Measurements from ENCODE around the gene WDR70. TPM values are rescaled to one million over a fixed set of nuclear protein-coding genes. Genes with fewer than 3 reads are reported as not detected.
"Not testable (repeated sequence)": the region's sequence is repeated elsewhere in the genome, so short reads cannot be mapped to it uniquely, and the experiment has no call there.

The WDR70 gene
- polyA plus RNA-seq, 12 donors: 19.9 to 41.3 (median 33.6) TPM; not detected in 1

DNA sequence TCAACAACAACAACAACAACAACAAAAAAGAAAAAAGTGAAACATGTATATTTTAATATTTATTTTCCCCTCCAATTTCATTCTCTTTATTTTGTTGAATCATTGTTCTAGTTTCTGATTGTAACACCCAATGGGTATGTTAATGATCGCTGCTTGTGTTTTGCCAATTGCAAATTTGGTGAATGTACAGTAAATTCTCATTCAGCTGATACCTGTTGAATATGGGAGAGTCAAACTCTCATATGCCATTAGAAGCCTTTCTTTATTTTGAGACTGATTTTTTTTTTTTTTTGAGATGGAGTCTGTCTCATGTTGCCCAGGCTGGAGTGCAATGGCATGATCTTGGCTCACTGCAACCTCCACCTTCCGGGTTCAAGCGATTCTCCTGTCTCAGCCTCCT, 72.9 kb downstream of the WDR70 start:
- DNase-seq: not testable (repeated sequence)

DNA sequence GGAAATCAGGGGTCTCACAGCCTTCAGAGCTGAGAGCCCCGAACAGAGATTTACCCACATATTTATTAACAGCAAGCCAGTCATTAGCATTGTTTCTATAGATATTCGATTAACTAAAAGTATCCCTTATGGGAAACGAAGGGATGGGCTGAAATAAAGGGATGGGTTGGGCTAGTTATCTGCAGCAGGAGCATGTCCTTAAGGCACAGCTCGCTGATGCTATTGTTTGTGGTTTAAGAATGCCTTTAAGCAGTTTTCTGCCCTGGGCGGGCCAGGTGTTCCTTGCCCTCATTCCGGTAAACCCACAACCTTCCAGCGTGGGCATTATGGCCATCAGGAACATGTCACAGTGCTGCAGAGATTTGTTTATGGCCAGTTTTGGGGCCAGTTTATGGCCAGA, 74.1 kb downstream of the WDR70 start:
- not testable (repeated sequence) for DNase-seq

DNA sequence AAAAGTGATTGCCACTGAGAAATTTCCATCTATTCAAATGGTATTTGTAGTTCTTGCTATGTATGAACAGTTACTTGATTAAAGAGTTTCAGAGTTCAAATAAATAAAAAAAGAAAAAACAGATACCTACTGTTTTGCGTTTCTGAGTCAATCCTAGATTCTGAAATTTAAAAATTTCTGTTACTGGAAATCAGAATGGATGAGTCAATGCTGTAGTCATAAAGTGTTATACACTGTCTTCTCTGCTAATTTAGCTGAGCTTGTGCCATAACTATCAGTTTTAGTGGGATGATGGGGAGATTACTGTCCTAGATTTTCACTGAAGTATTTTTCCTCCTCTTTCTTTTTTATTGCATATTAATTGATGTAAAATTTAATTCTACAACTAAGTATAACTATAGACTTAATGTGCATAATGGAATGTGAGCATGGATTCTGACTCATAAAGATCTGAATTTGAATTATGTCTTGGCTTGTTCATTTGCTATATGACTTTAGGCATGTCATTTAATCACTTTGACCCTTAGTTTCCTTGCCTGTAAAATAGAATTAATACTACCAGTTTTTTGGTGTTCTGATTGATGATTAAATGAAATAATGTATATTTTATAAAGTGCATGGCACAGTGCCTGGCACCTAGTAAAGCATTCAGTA, 75.4 kb downstream of the WDR70 start:
- DNase-seq: not testable (repeated sequence)

DNA sequence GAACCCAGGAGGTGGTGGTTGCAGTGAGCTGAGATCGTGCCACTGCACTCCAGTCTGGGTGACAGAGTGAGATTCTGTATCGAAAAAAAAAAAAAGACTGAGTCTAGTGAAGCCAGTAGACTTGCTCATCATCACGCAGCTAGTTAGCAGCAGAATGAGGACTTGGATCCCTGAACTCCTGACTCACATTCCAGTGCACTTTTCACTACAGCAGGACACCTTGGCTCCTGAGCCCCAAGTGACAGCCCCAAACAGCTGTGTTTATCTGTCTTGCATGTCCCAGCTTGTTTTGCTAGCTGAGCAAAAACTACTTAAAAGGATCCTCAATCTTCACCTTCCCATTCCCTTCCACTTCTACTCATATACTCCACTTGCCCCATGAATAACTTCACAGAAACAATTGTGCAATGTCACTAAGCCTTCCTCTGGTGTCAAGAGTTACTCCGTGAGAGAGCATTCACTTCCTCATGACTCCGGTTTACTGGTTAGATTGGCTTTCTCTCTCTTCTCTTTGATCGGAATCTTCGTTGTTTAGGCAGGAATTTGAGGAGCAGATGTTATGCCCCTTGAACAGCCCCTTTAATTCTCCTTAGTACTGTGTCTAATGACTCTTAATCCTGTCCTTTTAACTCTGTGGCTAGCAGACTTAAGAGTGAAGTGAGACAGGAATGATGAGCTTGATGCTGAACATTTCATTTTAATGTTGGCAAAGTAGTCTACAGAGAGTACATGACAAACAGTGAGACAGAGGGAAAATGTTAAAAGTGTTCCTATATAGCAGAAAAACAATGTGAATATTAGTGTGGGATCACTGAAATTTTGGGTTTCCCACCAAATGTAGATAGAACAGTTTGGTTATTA, 84.3 kb downstream of the WDR70 start:
- DNase-seq: not testable (repeated sequence)

DNA sequence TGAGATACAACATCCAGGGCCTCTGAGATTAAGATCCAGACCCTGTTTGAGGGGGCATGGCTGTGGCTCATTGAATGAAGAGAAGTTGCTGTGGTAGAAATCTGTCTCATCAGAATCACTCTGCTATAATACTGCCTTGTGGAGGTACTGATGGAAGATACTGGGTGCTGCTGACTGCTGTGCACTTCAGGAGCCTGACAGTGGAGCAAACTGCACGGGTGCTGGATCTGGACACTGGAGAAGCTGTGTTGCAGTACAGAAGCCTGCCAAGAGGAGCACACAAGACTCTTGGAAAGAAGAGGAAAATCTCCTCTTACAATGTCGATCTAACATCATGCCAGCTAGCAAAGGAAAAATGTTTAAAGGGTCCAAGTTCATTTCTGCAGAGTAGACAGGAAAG, 85.5 kb downstream of the WDR70 start:
- DNase-seq: peak; percentile 3

DNA sequence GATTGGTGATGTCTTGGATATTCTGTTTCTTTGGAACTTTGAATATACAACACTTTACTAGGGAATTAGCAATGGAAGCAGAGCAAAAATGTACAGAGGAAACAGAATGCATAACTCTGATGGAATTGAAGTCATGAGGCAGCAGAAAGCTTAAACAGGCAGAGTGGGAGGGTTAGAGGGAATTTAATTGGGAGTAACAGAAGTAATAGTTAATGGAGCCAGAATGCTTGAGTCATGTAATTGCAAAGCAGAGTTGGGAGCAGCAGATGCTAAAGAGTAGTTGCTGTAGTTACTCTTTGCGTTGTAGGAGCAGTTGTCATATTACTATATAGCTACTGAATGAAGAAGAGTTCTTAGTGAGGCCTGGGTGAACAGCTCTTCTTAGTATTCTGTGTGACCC, 90.3 kb downstream of the WDR70 start:
- DNase-seq: not testable (repeated sequence)

DNA sequence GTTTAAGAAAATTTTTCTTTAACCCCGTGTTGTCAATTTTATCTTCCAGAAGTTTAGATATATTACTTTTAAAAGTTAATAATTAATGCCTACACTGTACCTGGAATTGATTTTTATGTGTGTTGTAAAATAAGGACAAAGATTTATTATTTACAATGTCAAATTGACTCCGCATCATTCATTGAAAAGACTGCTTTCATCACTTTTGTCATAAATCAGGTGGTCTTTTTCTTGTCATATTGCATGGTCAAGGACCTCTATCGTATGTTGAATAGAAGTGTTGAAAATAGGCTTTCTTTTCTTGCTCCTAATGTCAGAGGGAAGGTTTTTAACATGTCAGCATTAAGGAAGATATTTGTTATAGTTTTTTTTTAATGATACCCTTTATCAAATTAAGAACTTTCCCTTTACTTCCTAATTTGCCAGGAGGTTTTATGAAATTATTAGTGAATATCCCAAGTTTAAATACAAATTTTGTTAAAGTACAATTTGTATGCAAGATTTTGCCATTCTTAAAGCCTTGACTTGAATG, 92.6 kb downstream of the WDR70 start:
- no peak for DNase-seq

DNA sequence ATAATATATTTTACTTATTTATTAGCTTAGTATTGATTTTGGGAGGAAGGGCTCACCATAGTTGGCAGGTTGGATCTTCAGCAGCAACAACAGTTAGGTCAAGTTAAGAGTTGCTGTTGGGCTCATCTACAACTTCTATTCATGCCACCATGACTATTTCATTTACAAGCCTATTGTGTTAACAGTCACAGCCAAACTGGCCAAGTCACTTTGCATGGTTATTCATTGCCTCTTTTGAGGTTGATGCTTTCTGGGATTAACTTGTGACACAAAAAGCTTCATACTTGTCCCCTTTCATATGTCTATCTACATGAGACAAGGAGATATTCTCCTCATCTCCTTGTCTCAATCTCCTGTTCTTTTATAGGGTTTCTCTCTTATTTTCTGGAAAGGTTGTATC, 98.3 kb downstream of the WDR70 start:
- DNase-seq: no peak

DNA sequence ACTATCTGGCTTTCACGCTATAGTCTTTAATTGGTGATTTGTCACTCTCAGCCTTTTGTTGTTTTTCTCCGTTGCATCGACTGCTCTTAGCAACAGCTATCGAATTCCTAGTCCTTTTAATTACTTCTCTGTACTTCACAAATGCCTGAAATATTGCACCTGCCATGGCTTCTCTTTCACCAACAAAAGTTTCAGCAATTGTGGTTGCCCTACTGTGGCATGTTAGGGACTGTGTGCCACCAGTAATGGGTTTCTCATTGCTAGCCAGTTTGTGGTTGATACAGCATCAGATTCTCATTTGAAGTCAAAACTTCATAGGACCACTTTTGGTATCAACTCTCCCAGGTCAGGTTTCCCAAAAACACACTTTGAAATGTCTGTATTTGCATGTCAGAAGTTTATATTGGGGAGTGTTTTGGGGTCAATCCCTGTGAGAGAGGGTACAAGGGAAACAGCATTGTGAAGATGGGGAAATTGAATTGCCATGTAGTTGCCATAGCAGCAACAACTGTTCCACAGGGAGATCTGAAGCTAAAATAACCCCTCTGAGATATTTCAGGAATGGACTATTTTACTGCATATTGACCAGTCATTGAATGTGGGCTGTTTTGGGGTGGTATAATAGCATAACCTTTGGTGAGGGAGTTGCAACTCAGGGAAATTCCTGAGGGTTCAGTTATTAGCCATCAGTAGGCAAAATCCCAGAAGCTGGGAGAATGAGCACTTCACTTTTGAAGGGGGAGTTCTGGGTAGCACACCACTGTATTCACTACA, 99.2 kb downstream of the WDR70 start:
- no peak for DNase-seq

DNA sequence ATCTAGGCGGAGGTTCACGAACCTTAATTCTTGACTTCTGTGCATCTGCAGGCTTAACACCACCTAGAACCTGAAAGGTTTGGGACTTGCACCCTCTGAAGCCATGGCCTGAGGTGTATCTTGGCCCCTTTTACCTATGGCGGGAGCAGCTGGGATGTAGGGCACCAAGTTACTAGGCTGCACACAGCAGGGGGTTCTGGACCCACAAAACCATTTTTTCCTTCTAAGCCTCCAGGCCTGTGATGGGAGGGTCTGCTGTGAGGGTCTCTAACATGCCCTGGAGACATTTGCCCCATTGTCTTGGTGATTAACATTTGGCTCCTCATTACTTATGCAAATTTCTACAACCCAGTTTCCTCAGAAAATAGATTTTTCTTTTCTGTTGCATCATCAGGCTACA, 102.3 kb downstream of the WDR70 start:
- DNase-seq: not testable (repeated sequence)

DNA sequence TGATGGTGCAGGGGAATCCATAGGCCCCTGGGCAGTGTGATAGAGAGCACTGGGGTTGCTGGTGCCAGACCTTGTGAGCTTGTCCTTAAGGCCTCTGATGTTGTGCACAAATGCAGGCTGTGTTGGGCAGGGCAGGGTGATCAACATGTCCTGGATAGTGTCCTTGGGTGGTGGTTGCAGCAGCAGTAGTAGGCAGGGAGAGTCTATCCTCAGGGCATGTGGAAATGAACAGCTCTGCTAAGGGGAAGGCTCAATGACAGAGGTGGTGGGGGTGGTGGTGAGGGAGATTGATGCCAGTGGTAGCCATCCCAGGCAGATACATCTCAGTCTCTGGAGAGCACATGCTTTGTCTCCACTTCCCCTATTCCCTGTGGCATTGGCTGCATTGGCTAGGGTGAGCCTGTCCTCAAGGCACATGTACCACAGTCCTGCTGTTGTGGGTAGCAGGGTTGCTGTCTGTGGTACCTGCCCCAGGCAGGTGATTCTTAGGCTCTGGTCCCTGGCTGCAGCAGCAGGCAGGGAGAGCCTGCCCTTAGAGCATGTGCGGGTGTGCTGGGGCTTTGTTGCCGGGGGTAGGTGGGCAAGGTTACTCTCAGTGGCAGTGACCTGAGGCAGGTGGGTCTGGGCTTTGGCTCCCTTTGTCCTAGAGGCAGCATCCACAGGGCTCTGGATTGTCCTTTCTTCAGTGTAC, 111.1 kb downstream of the WDR70 start:
- no peak for DNase-seq

DNA sequence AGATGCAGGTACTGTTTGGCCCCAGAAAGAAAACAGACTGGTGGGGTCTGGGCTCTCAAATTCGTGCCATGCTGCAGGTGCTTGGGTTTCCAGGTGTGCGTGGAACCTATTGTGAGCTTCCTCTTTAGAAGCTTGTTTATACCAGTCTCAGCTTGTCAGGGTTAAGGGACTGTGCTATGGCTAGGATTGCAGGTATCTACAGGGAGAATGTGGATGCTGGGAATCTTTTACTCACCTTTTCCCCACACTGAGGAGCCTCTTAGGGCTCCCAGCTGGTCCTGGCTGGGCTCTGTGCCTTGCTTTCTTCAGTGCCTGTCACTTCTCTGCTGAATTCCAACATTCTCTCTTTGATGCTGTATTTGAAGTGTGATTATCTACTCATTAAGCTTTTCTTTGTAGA, 111.8 kb downstream of the WDR70 start:
- DNase-seq: no peak

DNA sequence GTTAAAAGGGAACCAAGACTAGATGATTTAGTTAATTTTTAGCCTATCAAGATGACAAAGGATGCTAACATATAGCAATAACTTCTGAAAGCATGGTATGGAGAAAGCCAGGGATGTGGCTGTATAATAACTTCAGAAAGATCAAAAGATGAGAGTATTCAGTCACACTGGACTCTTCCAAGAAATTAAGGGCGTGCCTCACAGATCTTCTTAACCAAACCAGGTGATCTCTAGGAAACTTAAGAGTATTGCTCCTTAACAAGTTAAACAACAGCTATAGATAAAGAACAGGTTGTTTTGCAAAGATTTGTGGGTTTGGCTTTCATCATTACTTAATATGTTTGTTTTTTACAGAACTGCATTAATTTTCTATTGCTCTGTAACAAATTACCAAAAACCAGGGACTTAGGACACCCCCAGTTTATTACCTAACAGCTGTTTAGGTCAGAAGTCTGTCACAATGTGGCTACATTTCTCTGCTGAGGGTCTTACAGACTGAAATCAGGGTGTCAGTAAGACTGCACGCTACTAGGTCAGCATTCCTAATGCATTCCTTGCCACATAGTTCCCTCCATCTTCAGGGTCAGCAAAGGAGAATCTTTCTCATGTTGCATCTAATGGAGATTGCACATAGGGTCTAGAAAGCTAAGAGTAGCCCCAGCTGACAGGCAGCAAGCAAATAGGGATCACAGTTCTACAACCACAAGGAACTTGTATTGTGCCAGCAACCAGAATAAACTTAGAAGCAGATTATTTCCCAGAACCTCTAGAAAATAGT, 113.8 kb downstream of the WDR70 start:
- no peak for DNase-seq

DNA sequence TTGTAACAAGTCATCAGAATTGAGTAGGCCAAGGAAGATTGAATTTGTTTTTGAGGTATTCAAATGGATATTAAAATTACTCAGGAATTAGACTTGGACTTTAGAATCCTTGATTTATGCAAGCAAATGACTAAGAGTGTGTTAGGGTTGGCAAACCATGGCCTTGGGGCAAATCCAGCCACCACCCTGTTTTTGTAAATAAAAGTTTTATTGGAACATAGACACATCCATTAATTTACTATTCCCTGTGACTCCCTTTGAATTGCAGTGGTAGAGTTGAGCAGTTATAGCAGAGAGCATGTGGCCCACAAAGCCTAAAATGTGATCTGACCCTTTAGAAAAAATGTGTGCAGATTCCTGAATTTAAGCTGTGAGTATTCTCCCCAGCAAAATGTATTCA, 115.6 kb downstream of the WDR70 start:
- DNase-seq: no peak

DNA sequence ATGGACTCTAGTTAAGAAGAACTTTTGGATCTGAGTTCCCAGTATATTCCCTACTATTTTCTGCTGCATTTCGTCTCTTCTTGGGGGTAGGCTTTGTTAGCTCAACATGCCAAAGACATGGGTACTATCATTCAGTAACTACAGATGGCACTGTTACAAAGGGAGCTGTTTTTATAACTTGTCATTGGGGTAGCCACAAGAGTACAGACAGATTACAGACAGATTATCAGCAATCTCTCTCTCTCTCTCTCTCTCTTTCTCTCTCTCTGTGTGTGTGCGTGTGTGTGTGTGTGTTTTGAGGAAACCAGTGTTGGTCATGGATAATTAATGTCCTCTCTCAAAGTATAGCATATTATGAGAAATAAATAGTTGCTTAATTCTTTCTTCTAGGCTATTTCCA, 116.1 kb downstream of the WDR70 start:
- no peak for DNase-seq

DNA sequence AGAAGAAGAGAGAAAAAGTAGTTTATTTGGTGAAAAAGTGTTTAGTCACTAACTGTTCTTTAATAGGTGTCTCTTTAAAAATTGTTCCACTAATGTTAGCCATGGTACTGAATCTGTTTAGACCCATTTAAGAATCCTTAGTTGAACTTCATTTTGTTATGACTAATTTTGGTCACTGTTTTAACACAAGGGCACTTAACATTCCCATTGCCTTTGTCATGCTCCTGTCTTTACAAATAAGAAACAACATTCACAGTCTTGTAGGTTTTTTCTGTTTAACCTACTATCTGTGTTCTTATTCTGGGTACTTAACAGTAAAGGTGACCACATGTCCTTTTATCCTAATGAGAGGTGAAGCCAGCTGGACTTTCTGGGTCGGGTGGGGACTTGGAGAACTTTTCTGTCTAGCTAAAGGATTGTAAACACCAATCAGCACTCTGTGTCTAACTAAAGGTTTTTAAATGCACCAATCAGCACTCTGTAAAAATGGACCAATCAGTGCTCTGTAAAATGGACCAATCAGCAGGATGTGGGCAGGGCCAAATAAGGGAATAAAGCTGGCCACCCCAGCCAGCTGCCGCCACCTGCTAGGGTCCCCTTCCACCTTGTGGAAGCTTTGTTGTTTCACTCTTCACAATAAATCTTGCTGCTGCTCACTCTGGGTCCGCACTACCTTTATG, 116.7 kb downstream of the WDR70 start:
- no peak for DNase-seq

DNA sequence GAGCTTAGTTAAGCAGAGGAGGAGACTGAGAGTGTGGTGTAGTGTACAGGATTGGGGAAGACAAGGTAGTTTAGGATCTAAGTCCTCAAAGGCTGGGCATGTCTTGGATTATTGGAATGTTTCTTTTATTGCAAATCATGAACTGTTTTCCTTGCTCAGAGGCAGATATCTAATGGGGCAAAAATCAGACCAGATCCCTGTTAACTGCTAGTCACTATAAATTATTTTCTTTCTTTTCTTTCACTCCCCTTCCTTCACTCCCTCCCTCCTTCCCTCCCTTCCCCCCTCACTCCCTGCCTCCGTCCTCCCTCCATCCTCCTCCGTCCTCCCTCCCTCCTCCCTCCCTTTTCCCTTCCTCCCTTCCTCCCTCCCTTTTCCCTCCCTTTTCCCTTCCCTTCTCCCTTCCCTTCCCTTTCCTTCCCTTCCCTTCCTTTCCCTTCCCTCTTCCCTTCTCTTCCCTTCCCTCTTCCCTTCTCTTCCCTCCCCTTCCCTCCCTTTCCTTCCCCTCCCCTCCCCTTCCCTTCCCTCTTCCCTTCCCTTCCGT, 117.9 kb downstream of the WDR70 start:
- DNase-seq: no peak

DNA sequence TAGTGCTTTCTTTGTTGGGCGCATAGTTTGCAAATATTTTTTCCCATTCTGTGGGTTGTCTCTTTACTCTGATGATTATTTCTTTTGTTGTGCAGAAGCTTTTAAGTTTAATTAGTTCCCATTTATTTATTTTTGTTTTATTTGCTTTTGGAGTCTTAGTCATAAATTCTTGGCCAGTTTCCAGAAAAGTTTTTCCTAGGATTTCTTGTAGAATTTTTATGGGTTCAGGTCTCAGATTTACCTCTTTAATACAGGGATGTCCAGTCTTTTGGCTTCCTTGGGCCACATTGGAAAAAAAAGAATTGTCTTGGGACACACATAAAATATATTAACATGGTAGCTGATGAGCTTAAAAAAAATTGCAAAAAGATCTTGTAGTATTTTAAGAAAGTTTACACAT, 122.0 kb downstream of the WDR70 start:
- DNase-seq: no peak

DNA sequence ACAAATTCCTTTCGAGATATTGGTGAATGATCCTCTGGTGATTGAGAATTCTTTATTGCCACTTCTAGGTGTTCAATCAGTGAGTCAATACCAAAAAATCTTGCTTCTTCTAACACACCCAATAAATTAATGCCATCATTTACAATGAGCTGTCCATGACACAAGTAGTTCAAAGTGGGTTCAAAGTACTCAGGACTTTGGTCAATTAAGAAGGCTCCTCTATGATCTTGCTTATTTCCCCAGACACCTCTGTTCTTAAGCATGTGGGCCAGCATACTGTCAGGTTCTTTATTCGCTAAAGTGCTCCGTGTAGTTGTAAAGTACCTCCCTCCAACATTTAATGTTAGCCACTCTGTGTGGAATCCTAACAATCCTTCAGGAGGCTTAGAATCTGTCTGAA, 127.1 kb downstream of the WDR70 start:
- no peak for DNase-seq

DNA sequence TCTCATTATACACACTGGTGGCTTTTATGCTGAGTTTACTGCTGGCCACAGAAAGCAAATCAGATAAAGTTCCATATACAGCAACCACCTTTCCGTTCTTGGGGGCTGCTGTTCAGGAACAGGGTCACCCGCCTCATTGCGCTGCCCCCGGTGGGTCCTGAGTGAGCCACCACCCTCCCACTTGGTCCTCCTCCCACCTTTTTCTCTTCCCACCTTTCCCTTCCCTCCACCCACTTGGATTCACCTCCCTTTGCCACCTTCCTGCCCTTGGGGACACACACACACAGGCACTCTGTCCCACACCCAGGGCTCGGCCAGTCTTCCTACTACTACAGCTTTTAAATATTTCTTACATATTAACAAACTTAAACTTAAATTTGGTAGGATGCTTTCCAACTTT, 127.6 kb downstream of the WDR70 start:
- DNase-seq: no peak

Measured in muscle of arm (tissue), 12 donors.